ENCODE measurements around the gene HES2.

Gene HES2

GRCh38 chr1:6426277-6426971 is 6.7 kb upstream of the HES2 start:
- no peak overlapping the region for H3K4me3 ChIP-seq (ENCODE audit: low read depth, low read length)
- no peak for TF ChIP-seq CTCF (conservative IDR thresholded peaks at IDR 0.05; ENCODE audit: low read depth, low read length)
- no peak for DNase-seq (ENCODE audit: low read depth)

- no peak overlapping the region for H3K4me3 ChIP-seq (ENCODE audit: low read depth, low read length)
- no peak for TF ChIP-seq CTCF (conservative IDR thresholded peaks at IDR 0.05; ENCODE audit: low read depth, low read length)
- no peak for DNase-seq (ENCODE audit: low read depth)
Measured at GRCh38 chr1:6425658-6426057, 5.9 kb upstream of the HES2 start.

- no peak for DNase-seq (ENCODE audit: low read depth)
- no peak within 1 kb of the TSS for H3K4me3 ChIP-seq (ENCODE audit: low read depth, low read length)
- no peak for TF ChIP-seq CTCF (conservative IDR thresholded peaks at IDR 0.05; ENCODE audit: low read depth, low read length)
Measured at GRCh38 chr1:6424619-6425593, 5.2 kb upstream of the HES2 start, which contains the start of gene ESPN. Gene ESPN, plus strand, starts transcription at chr1:6424776. Its CDS starts 180 bp downstream, at chr1:6424956.

- TF ChIP-seq CTCF (conservative IDR thresholded peaks at IDR 0.05; ENCODE audit: low read depth, low read length), result no peak
- no peak for DNase-seq (ENCODE audit: low read depth)
- no peak overlapping the region for H3K4me3 ChIP-seq (ENCODE audit: low read depth, low read length)
Measured at GRCh38 chr1:6424000-6424565, 4.4 kb upstream of the HES2 start.

- TF ChIP-seq CTCF (conservative IDR thresholded peaks at IDR 0.05; ENCODE audit: low read depth, low read length), result peak; percentile 78
- DNase-seq (ENCODE audit: low read depth), result peak; percentile 44
- no peak overlapping the region for H3K4me3 ChIP-seq (ENCODE audit: low read depth, low read length)
Measured at GRCh38 chr1:6423321-6423999, 3.7 kb upstream of the HES2 start.

GRCh38 chr1:6421266-6421665 is 1.5 kb upstream of the HES2 start:
- TF ChIP-seq CTCF (conservative IDR thresholded peaks at IDR 0.05; ENCODE audit: low read depth, low read length), result no peak
- DNase-seq (ENCODE audit: low read depth), result no peak
- no peak overlapping the region for H3K4me3 ChIP-seq (ENCODE audit: low read depth, low read length)

Measured in choroid plexus epithelial cell (primary cell).